A673 (cell line): ENCODE results near the gene ACADVL. TPM values are rescaled to one million over a fixed set of nuclear protein-coding genes. Genes with fewer than 3 reads are reported as not detected.

Experiments
- BruUV-seq: library from RNA; stranded (reverse); fragments of 400-500 nt; replicated peaks from 2 replicates; lab custom pipeline; 2021; lab: Mats Ljungman, UMichigan
- CTCF ChIA-PET: fragments of 300-600 bp; sonication (Branson Sonifier 250); formaldehyde crosslinking; loops from one replicate; lab custom pipeline; 2022; ENCODE audit warnings: antibody characterized with exemption; lab: Charles Lee
- POLR2A ChIA-PET: fragments of 300-600 bp; sonication (Branson Sonifier 250); formaldehyde crosslinking; loops from one replicate; lab custom pipeline; 2022; ENCODE audit warnings: antibody characterized with exemption; ENCODE audit not compliant: low non-redundant PET; lab: Charles Lee
- DNase-seq: peaks from one replicate; pipeline ENCODE4 v3.0.0-alpha.2; 2015; ENCODE audit warnings: low spot score
- H3K27ac ChIP-seq: fragments of 200-600 bp; sonication (generic); 2 replicates; pipeline ENCODE4 v1.5.1; 2016; ENCODE audit warnings: mixed run types, low read depth, mild to moderate bottlenecking, mixed read lengths, antibody characterized with exemption, low read length; ENCODE audit not compliant: poor library complexity, severe bottlenecking
- H3K27me3 ChIP-seq: fragments of 200-600 bp; sonication (generic); replicated peaks from 2 replicates; pipeline ENCODE4 v1.6.1; 2017; ENCODE audit warnings: mixed run types, low read depth, mild to moderate bottlenecking, mixed read lengths, antibody characterized with exemption, low read length; ENCODE audit not compliant: insufficient read depth, poor library complexity
- H3K36me3 ChIP-seq: fragments of 200-600 bp; sonication (generic); 2 replicates; pipeline ENCODE4 v1.6.1; 2016; ENCODE audit warnings: mixed run types, mild to moderate bottlenecking, mixed read lengths, antibody characterized with exemption, low read length; ENCODE audit not compliant: insufficient read depth, poor library complexity, severe bottlenecking
- H3K4me1 ChIP-seq: fragments of 200-600 bp; sonication (generic); 2 replicates; pipeline ENCODE4 v1.6.1; 2017; ENCODE audit warnings: mixed run types, mild to moderate bottlenecking, mixed read lengths, antibody characterized with exemption, low read length; ENCODE audit not compliant: insufficient read depth, poor library complexity, severe bottlenecking
- H3K4me3 ChIP-seq: fragments of 200-600 bp; sonication (generic); 2 replicates; pipeline ENCODE4 v1.5.1; 2016; ENCODE audit warnings: low read depth, mixed run types, mild to moderate bottlenecking, mixed read lengths, low read length; ENCODE audit not compliant: poor library complexity, severe bottlenecking
- H3K9me3 ChIP-seq: fragments of 200-600 bp; sonication (generic); 2 replicates; pipeline ENCODE4 v1.6.1; 2016; ENCODE audit warnings: mixed run types, low read depth, mild to moderate bottlenecking, mixed read lengths, antibody characterized with exemption, low read length; ENCODE audit not compliant: poor library complexity, severe bottlenecking
- EZH2 ChIP-seq: fragments of 200-600 bp; sonication (generic); IDR thresholded peaks from 2 replicates; pipeline ENCODE4 v1.6.1; 2017; ENCODE audit warnings: borderline replicate concordance, low read depth, mild to moderate bottlenecking, mixed read lengths, antibody characterized with exemption, low read length; ENCODE audit not compliant: poor library complexity, severe bottlenecking
- intact Hi-C: fragments of 100-400 bp; cut with micrococcal nuclease; formaldehyde crosslinking; loops from one replicate; pipeline ENCODE4 v1.10.0; 2022; ENCODE audit not compliant: unreplicated experiment
- total RNA-seq: library from RNA; stranded (reverse); gene quantifications from 2 replicates; pipeline ENCODE4 v1.2.3, GENCODE V29; 2021
- TF ChIP-seq, protein P1 (sequence below): fragments of 300-800, 200-600 bp; sonication (generic); conservative IDR thresholded peaks from 2 replicates; pipeline ENCODE4 v1.5.1; 2017; ENCODE audit warnings: low read depth, mild to moderate bottlenecking, antibody characterized with exemption, low read length, moderate library complexity, mixed read lengths

ACADVL gene
- total RNA-seq, 1 experiment from 2014 or later = 425 TPM

DNA sequence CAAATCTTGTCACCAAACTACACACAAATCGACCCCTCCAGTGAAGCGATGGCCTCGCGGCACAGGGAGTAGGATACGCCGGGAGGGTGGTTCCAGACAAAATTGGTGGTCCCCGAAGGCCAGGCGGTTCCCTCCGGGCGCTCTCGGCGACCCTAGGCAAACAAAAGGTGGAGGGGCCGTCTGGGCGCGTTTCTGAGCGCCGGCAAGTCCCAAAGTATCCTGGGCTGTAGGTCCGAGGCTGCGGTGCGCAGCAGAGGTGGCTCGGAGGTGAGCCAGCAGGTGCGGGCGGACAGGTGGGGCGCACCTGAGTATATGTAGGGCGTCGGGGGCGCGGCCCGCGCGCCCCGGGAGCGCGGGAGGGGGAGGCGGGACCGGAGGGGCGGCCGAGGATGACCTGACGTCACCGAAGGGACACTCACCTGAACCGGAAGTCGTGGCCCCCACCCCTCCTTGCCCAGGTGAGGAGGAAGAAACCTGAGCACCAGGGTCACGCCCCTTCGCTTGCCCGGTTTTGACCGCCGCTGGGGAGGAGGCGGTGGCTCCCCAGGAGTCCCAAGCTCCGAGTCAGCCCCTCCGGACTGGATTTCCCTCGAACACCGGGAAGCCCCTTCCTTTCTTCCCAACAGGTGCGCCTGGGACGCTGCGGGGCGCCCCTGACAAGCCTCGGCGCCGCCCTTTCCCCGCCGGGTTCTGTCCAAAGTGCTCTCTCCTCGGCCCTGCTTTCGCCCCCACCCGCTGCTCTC lies 42.6 kb downstream of the ACADVL start, which contains the start of gene CLDN7:
Gene CLDN7 (minus strand): TSS at position 287 of the 743 bp plus-strand sequence. CDS start 435 bp downstream, outside the sequence.
- POLR2A ChIA-PET = no interaction called here
- Histone ChIP-seq H3K4me1 (peaks cover 16% of the 10 kb centered on the region), H3K27me3 (no peaks in the 10 kb centered on the region), H3K36me3 (peaks cover 9% of the 10 kb centered on the region), H3K4me3 (peak within 1 kb of the TSS; percentile 17), H3K27ac (no peak within 1 kb of the TSS), H3K9me3 (no peaks in the 10 kb centered on the region)
- TF ChIP-seq EZH2 = no peak
- TF ChIP-seq, protein P1, sequence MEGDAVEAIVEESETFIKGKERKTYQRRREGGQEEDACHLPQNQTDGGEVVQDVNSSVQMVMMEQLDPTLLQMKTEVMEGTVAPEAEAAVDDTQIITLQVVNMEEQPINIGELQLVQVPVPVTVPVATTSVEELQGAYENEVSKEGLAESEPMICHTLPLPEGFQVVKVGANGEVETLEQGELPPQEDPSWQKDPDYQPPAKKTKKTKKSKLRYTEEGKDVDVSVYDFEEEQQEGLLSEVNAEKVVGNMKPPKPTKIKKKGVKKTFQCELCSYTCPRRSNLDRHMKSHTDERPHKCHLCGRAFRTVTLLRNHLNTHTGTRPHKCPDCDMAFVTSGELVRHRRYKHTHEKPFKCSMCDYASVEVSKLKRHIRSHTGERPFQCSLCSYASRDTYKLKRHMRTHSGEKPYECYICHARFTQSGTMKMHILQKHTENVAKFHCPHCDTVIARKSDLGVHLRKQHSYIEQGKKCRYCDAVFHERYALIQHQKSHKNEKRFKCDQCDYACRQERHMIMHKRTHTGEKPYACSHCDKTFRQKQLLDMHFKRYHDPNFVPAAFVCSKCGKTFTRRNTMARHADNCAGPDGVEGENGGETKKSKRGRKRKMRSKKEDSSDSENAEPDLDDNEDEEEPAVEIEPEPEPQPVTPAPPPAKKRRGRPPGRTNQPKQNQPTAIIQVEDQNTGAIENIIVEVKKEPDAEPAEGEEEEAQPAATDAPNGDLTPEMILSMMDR = no peak
- BruUV-seq = no TSS peak
- intact Hi-C loops = no loop called here
- DNase-seq = no peak
- CTCF ChIA-PET = no interaction called here

DNA sequence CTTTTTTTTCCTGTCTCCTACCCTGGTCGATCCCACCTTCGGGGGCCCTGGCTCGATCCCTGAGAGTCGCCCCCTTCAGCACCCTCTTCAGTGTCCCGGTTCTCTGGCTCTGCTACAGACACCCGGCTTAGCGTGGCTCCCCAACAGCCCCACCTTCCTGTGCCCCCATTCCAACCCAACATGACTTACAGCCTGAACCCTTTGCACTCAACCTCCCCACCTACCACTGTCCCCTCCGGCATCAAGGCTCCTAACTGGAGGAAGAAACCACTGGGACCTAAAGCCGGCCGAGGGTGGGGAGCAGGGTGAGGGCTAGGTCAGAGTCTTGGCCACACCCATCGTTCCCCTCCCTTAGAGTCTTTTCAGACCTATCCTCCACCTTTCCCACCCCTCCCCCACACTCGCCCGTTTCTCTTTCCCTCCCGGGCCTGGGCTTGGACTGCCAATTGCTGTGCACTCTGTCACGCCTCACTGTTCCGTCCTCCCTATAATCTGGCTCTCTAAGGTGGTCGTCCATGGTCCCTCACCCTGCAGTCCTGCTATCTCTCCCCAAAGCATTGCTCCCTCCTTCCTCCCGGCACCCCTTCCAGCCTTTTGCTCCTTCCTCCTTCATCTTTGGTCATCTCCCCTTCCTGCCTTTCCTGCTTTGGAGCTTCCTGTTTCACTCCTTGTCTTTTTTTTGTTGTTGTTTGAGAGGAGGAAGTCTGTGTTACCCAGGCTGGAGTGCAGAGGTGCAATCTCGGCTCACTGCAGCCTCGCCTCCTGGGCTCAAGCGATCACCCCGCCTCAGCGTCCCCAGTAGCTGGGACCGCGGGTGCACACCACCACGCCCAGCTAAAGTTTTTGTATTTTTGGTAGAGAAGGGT lies 43.4 kb downstream of the ACADVL start:
- Histone ChIP-seq H3K27ac (no peak overlapping the region), H3K9me3 (no peaks in the 10 kb centered on the region), H3K4me1 (peaks cover 16% of the 10 kb centered on the region), H3K4me3 (peak overlapping the region; percentile 17), H3K27me3 (no peaks in the 10 kb centered on the region), H3K36me3 (peaks cover 9% of the 10 kb centered on the region)
- TF ChIP-seq, protein P1 = no peak
- TF ChIP-seq EZH2 = no peak
- ChIA-PET CTCF (no interaction called here), POLR2A (interaction anchor here (0.6 kb wide), 1 partner anchor 52 kb away, joined by 3 read pairs; the partner anchor contains the start of gene GPS2)
- BruUV-seq = no TSS peak
- intact Hi-C loops = no loop called here
- DNase-seq = no peak

DNA sequence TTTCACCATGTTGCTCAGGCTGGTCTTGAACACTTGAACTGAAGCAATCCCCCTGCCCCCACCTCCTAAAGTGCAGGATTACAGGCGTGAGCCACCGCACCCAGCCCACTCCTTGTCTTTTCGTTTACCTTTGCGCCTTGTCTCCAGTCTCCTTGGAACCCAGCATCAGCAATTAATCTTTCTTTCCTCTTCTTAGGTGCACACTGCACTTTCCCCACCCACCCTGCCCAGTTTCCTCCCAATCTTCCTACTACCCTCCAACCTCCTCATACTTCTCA lies 44.0 kb downstream of the ACADVL start:
- no peaks in the 10 kb centered on the region for H3K9me3 ChIP-seq
- intact Hi-C loops = no loop called here
- no peak for DNase-seq
- TF ChIP-seq EZH2 = no peak
- TF ChIP-seq, protein P1 = no peak
- ChIA-PET CTCF (no interaction called here), POLR2A (no interaction called here)
- no TSS peak for BruUV-seq
- H3K4me1 ChIP-seq = peaks cover 15% of the 10 kb centered on the region
- H3K4me3 ChIP-seq = no peak overlapping the region
- no peak overlapping the region for H3K27ac ChIP-seq
- no peaks in the 10 kb centered on the region for H3K27me3 ChIP-seq
- H3K36me3 ChIP-seq = peaks cover 6% of the 10 kb centered on the region
